ENCODE results near the gene ACTN3. TPM values are rescaled to one million over a fixed set of nuclear protein-coding genes. Genes with fewer than 3 reads are reported as not detected.

Gene ACTN3
- total RNA-seq, 1 experiment from 2014 or later, result not detected

DNA sequence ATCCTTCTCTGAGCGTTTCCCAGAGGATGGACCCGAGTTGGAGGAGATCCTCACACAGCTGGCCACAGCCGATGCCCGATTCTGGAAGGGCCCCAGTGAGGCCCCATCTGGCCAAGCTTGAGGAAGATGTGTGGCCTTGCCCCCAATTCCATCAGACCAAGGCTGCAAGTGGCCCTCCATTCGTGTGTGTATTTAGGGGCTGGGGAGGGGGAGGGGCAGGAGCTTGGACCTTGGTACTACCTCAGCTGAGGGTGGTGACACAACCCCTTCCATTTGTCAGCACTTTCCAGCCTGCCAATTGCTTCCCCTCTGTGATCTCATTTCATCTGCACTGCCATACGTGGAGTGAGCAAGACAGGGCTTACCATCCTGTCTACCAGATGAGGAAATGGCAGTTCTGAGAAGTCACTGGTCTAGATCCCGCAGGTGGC lies 37.6 kb upstream of the ACTN3 start:
- CTCF ChIA-PET, result interaction anchor here (0.7 kb wide), 1 partner anchor 39 kb away, joined by 3 read pairs; no protein-coding TSS in a partner anchor
- BruUV-seq (replicated peaks), result no TSS peak
- intact Hi-C loops (cut with micrococcal nuclease; ENCODE audit: unreplicated experiment), result no loop called here
- peaks cover 33% of the 10 kb centered on the region for H3K36me3 Mint-ChIP-seq (ENCODE audit: insufficient read depth, unreplicated experiment)
- no peaks in the 10 kb centered on the region for H3K27me3 Mint-ChIP-seq (ENCODE audit: unreplicated experiment)
- H3K4me3 Mint-ChIP-seq (ENCODE audit: low read depth, unreplicated experiment), result no peak overlapping the region
- peaks cover 9% of the 10 kb centered on the region for H3K4me1 Mint-ChIP-seq (ENCODE audit: low read depth, unreplicated experiment)
- TF ChIP-seq, protein P1, sequence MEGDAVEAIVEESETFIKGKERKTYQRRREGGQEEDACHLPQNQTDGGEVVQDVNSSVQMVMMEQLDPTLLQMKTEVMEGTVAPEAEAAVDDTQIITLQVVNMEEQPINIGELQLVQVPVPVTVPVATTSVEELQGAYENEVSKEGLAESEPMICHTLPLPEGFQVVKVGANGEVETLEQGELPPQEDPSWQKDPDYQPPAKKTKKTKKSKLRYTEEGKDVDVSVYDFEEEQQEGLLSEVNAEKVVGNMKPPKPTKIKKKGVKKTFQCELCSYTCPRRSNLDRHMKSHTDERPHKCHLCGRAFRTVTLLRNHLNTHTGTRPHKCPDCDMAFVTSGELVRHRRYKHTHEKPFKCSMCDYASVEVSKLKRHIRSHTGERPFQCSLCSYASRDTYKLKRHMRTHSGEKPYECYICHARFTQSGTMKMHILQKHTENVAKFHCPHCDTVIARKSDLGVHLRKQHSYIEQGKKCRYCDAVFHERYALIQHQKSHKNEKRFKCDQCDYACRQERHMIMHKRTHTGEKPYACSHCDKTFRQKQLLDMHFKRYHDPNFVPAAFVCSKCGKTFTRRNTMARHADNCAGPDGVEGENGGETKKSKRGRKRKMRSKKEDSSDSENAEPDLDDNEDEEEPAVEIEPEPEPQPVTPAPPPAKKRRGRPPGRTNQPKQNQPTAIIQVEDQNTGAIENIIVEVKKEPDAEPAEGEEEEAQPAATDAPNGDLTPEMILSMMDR (IDR thresholded peaks at IDR 0.05; ENCODE audit: unreplicated experiment), result no peak
- no peaks in the 10 kb centered on the region for H3K9me3 Mint-ChIP-seq (ENCODE audit: low read depth, unreplicated experiment)
- no peak overlapping the region for H3K27ac Mint-ChIP-seq (ENCODE audit: unreplicated experiment)
- no peak for DNase-seq

DNA sequence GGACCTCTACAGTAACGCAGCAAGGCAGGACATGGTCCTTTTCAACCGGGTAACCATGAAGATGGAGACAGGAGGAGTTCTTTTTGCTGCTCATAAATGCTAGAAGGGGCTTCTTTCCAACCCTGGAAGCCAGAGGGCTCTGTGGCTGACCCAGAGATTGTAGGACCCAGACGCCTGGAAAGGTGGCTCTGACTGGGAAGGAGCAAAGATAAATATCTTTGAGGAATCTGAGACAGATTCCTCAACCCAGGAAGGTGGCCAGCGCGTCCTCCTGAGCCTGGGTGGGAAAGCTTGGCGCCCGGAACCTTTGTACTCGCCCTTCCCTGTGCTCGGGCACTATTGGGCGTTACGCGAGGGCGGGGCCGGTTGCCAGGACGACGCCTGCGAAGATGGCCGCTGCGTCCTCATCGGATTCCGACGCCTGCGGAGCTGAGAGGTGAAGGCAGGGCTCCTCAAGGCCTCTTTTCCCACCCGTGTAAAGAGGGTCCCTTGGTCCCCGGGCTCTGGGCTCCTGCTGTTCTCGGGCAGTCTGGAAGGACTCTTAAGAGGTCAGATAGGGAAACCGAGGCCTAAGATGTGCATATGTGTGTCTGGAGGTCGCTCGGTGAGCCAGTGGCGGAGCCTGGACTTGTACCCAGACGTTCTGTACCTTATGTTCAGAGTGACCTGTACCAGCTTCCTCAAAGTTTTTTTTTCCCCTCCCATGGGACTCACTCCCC lies 36.3 kb upstream of the ACTN3 start, which contains the start of gene BBS1:
BBS1 (plus strand) TSS at position 365 of the 719 bp plus-strand sequence; CDS start at position 390, 25 bp downstream.
- Mint-ChIP-seq H3K4me3 (ENCODE audit: low read depth, unreplicated experiment) (peak within 1 kb of the TSS; percentile 95), H3K4me1 (ENCODE audit: low read depth, unreplicated experiment) (peaks cover 9% of the 10 kb centered on the region), H3K27me3 (ENCODE audit: unreplicated experiment) (no peaks in the 10 kb centered on the region), H3K36me3 (ENCODE audit: insufficient read depth, unreplicated experiment) (peaks cover 32% of the 10 kb centered on the region), H3K27ac (ENCODE audit: unreplicated experiment) (peak within 1 kb of the TSS; percentile 89), H3K9me3 (ENCODE audit: low read depth, unreplicated experiment) (no peaks in the 10 kb centered on the region)
- TF ChIP-seq, protein P1 (IDR thresholded peaks at IDR 0.05; ENCODE audit: unreplicated experiment), result no peak
- no TSS peak for BruUV-seq (replicated peaks)
- DNase-seq, result peak; percentile 87
- intact Hi-C loops (cut with micrococcal nuclease; ENCODE audit: unreplicated experiment), result no loop called here
- CTCF ChIA-PET, result interaction anchor here (0.7 kb wide), 1 partner anchor 21 kb away, joined by 3 read pairs; no protein-coding TSS in a partner anchor

DNA sequence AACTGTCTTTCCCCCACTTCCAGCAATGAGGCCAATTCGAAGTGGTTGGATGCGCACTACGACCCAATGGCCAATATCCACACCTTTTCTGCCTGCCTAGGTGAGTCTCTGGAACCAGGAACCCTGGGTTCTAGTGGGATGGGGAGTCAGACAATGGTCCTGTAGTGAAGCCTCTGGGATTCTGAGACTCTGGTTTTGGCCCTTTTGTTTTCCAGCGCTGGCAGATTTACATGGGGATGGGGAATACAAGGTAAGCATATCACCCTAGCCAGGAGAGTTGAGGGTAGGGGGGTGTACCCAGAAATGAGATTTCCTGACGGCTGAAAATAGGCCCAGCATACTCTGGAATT lies 35.7 kb upstream of the ACTN3 start:
- H3K9me3 Mint-ChIP-seq (ENCODE audit: low read depth, unreplicated experiment), result no peaks in the 10 kb centered on the region
- intact Hi-C loops (cut with micrococcal nuclease; ENCODE audit: unreplicated experiment), result no loop called here
- TF ChIP-seq, protein P1 (IDR thresholded peaks at IDR 0.05; ENCODE audit: unreplicated experiment), result no peak
- H3K27ac Mint-ChIP-seq (ENCODE audit: unreplicated experiment), result peak overlapping the region; percentile 89
- BruUV-seq (replicated peaks), result TSS peak; percentile 70
- DNase-seq, result no peak
- CTCF ChIA-PET, result interaction anchor here (0.5 to 0.7 kb wide), 2 partner anchors 21 to 159 kb away, joined by 3 read pairs; no protein-coding TSS in a partner anchor
- H3K27me3 Mint-ChIP-seq (ENCODE audit: unreplicated experiment), result no peaks in the 10 kb centered on the region
- H3K4me1 Mint-ChIP-seq (ENCODE audit: low read depth, unreplicated experiment), result peaks cover 9% of the 10 kb centered on the region
- peaks cover 36% of the 10 kb centered on the region for H3K36me3 Mint-ChIP-seq (ENCODE audit: insufficient read depth, unreplicated experiment)
- H3K4me3 Mint-ChIP-seq (ENCODE audit: low read depth, unreplicated experiment), result peak overlapping the region; percentile 95

GRCh38 chr11:66523611-66524010 lies 23.1 kb upstream of the ACTN3 start:
- H3K27me3 Mint-ChIP-seq (ENCODE audit: unreplicated experiment), result no peaks in the 10 kb centered on the region
- DNase-seq, result no peak
- TF ChIP-seq, protein P1 (IDR thresholded peaks at IDR 0.05; ENCODE audit: unreplicated experiment), result no peak
- CTCF ChIA-PET, result no interaction called here
- no TSS peak for BruUV-seq (replicated peaks)
- H3K4me1 Mint-ChIP-seq (ENCODE audit: low read depth, unreplicated experiment), result no peaks in the 10 kb centered on the region
- H3K9me3 Mint-ChIP-seq (ENCODE audit: low read depth, unreplicated experiment), result no peaks in the 10 kb centered on the region
- intact Hi-C loops (cut with micrococcal nuclease; ENCODE audit: unreplicated experiment), result no loop called here
- H3K27ac Mint-ChIP-seq (ENCODE audit: unreplicated experiment), result no peak overlapping the region
- no peak overlapping the region for H3K4me3 Mint-ChIP-seq (ENCODE audit: low read depth, unreplicated experiment)
- peaks cover 29% of the 10 kb centered on the region for H3K36me3 Mint-ChIP-seq (ENCODE audit: insufficient read depth, unreplicated experiment)
